Esophagus squamous epithelium (tissue), 4 donors: ENCODE data around the gene DOP1B.

ENCODE experiments used
- POLR2A ChIP-seq, 4 donors: fragments of 450-650 bp; IDR thresholded peaks; one replicate each; pipeline ENCODE4 v1.6.1; 2017; ENCODE audit warnings: antibody characterized with exemption in 4 of 4, mild to moderate bottlenecking in 4 of 4, moderate library complexity in 3 of 4
- TF ChIP-seq, protein P1 (sequence below), 6 experiments: fragments of 450-650 bp in 4 of 6; fragments of 200-600 bp in 2 of 6; sonication (generic) in 2 of 6; IDR thresholded peaks; one replicate each; pipeline ENCODE4 v1.5.1; 2016 to 2019; ENCODE audit warnings: antibody characterized with exemption in 6 of 6, mild to moderate bottlenecking in 4 of 6, moderate library complexity in 4 of 6

DNA sequence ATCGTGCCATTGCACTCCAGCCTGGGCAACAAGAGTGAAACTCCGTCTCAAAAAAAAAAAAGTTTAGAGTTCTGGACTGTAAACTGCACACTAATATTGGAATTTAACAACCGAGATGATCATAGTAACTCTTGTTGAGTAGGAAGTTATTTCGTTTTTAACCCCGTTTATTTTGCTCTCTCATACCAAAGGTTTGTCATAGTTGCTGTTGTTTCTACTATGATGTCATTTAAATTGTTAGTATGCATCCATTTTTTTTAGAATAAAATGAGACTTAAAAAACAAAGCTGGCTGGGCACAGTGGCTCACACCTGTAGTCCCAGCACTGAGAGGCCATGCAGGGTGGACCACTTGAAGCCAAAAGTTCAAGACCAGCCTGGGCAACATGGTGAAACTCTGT lies 49.3 kb downstream of the DOP1B start:
- TF ChIP-seq, protein P1, sequence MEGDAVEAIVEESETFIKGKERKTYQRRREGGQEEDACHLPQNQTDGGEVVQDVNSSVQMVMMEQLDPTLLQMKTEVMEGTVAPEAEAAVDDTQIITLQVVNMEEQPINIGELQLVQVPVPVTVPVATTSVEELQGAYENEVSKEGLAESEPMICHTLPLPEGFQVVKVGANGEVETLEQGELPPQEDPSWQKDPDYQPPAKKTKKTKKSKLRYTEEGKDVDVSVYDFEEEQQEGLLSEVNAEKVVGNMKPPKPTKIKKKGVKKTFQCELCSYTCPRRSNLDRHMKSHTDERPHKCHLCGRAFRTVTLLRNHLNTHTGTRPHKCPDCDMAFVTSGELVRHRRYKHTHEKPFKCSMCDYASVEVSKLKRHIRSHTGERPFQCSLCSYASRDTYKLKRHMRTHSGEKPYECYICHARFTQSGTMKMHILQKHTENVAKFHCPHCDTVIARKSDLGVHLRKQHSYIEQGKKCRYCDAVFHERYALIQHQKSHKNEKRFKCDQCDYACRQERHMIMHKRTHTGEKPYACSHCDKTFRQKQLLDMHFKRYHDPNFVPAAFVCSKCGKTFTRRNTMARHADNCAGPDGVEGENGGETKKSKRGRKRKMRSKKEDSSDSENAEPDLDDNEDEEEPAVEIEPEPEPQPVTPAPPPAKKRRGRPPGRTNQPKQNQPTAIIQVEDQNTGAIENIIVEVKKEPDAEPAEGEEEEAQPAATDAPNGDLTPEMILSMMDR (IDR thresholded peaks at IDR 0.05), result no peak
- TF ChIP-seq POLR2A (IDR thresholded peaks at IDR 0.05), result no peak
